ENCODE data around the gene ARIH2. TPM values are rescaled to one million over a fixed set of nuclear protein-coding genes. Genes with fewer than 3 reads are reported as not detected.

ARIH2 gene
- polyA plus RNA-seq, 1 donor from 2014 or later, result 153 TPM

- Histone ChIP-seq H2AFZ (ENCODE audit: low read depth, low read length) (no peak overlapping the region), H3K36me3 (ENCODE audit: insufficient read depth, low read length) (peaks cover 15% of the 10 kb centered on the region), H3K9me3 (ENCODE audit: low read length) (no peaks in the 10 kb centered on the region), H3K4me2 (ENCODE audit: low read length) (no peak overlapping the region), H3K27ac (ENCODE audit: low read length) (no peak overlapping the region), H3F3A (ENCODE audit: insufficient read depth, low read length, poor library complexity, severe bottlenecking) (no peaks in the 10 kb centered on the region), H3K27me3 (ENCODE audit: insufficient read depth, low read depth, low read length) (no peaks in the 10 kb centered on the region), H3K9ac (ENCODE audit: low read length) (no peak overlapping the region), H3K9me2 (ENCODE audit: insufficient read depth, low read length) (no peaks in the 10 kb centered on the region), H3K4me3 (ENCODE audit: low read length) (no peak overlapping the region), H3K79me2 (replicated peaks; ENCODE audit: insufficient read depth, low read length) (peaks cover 47% of the 10 kb centered on the region), H4K20me1 (ENCODE audit: insufficient read depth) (no peaks in the 10 kb centered on the region)
- no peak for TF ChIP-seq RAD21 (conservative IDR thresholded peaks at IDR 0.05)
- no peak for TF ChIP-seq EP300 (conservative IDR thresholded peaks at IDR 0.05; ENCODE audit: poor library complexity, severe bottlenecking)
- TF ChIP-seq MXI1 (conservative IDR thresholded peaks at IDR 0.05; ENCODE audit: poor library complexity, severe bottlenecking), result no peak
- TF ChIP-seq, protein P1, sequence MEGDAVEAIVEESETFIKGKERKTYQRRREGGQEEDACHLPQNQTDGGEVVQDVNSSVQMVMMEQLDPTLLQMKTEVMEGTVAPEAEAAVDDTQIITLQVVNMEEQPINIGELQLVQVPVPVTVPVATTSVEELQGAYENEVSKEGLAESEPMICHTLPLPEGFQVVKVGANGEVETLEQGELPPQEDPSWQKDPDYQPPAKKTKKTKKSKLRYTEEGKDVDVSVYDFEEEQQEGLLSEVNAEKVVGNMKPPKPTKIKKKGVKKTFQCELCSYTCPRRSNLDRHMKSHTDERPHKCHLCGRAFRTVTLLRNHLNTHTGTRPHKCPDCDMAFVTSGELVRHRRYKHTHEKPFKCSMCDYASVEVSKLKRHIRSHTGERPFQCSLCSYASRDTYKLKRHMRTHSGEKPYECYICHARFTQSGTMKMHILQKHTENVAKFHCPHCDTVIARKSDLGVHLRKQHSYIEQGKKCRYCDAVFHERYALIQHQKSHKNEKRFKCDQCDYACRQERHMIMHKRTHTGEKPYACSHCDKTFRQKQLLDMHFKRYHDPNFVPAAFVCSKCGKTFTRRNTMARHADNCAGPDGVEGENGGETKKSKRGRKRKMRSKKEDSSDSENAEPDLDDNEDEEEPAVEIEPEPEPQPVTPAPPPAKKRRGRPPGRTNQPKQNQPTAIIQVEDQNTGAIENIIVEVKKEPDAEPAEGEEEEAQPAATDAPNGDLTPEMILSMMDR (IDR thresholded peaks at IDR 0.05; ENCODE audit: poor library complexity, severe bottlenecking), result no peak
- TF ChIP-seq EZH2 (IDR thresholded peaks at IDR 0.05; ENCODE audit: borderline replicate concordance, insufficient read depth, low read length, poor library complexity, severe bottlenecking), result no peak
- no peak for TF ChIP-seq POLR2AphosphoS5 (IDR thresholded peaks at IDR 0.05)
- TF ChIP-seq, protein P2, sequence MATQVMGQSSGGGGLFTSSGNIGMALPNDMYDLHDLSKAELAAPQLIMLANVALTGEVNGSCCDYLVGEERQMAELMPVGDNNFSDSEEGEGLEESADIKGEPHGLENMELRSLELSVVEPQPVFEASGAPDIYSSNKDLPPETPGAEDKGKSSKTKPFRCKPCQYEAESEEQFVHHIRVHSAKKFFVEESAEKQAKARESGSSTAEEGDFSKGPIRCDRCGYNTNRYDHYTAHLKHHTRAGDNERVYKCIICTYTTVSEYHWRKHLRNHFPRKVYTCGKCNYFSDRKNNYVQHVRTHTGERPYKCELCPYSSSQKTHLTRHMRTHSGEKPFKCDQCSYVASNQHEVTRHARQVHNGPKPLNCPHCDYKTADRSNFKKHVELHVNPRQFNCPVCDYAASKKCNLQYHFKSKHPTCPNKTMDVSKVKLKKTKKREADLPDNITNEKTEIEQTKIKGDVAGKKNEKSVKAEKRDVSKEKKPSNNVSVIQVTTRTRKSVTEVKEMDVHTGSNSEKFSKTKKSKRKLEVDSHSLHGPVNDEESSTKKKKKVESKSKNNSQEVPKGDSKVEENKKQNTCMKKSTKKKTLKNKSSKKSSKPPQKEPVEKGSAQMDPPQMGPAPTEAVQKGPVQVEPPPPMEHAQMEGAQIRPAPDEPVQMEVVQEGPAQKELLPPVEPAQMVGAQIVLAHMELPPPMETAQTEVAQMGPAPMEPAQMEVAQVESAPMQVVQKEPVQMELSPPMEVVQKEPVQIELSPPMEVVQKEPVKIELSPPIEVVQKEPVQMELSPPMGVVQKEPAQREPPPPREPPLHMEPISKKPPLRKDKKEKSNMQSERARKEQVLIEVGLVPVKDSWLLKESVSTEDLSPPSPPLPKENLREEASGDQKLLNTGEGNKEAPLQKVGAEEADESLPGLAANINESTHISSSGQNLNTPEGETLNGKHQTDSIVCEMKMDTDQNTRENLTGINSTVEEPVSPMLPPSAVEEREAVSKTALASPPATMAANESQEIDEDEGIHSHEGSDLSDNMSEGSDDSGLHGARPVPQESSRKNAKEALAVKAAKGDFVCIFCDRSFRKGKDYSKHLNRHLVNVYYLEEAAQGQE (IDR thresholded peaks at IDR 0.05; ENCODE audit: borderline replicate concordance), result no peak
- TF ChIP-seq TAF1 (IDR thresholded peaks at IDR 0.05; ENCODE audit: low read depth), result no peak
- no peak for TF ChIP-seq SMC3 (conservative IDR thresholded peaks at IDR 0.05; ENCODE audit: poor library complexity)
Observed at GRCh38 chr3:48927928-48928327, 9.3 kb downstream of the ARIH2 start.

GRCh38 chr3:48928679-48929078 lies 10.0 kb downstream of the ARIH2 start:
- H3K9me3 ChIP-seq (ENCODE audit: low read length), result no peaks in the 10 kb centered on the region
- no peak overlapping the region for H3K4me2 ChIP-seq (ENCODE audit: low read length)
- no peak overlapping the region for H2AFZ ChIP-seq (ENCODE audit: low read depth, low read length)
- no peak overlapping the region for H3K4me3 ChIP-seq (ENCODE audit: low read length)
- peaks cover 15% of the 10 kb centered on the region for H3K36me3 ChIP-seq (ENCODE audit: insufficient read depth, low read length)
- no peak for TF ChIP-seq SMC3 (conservative IDR thresholded peaks at IDR 0.05; ENCODE audit: poor library complexity)
- TF ChIP-seq MXI1 (conservative IDR thresholded peaks at IDR 0.05; ENCODE audit: poor library complexity, severe bottlenecking), result no peak
- no peak for TF ChIP-seq POLR2AphosphoS5 (IDR thresholded peaks at IDR 0.05)
- no peak for TF ChIP-seq RAD21 (conservative IDR thresholded peaks at IDR 0.05)
- TF ChIP-seq, protein P2 (IDR thresholded peaks at IDR 0.05; ENCODE audit: borderline replicate concordance), result no peak
- TF ChIP-seq, protein P1 (IDR thresholded peaks at IDR 0.05; ENCODE audit: poor library complexity, severe bottlenecking), result no peak
- TF ChIP-seq EP300 (conservative IDR thresholded peaks at IDR 0.05; ENCODE audit: poor library complexity, severe bottlenecking), result no peak
- H3K9me2 ChIP-seq (ENCODE audit: insufficient read depth, low read length), result no peaks in the 10 kb centered on the region
- no peak overlapping the region for H3K27ac ChIP-seq (ENCODE audit: low read length)
- H4K20me1 ChIP-seq (ENCODE audit: insufficient read depth), result no peaks in the 10 kb centered on the region
- H3K27me3 ChIP-seq (ENCODE audit: insufficient read depth, low read depth, low read length), result no peaks in the 10 kb centered on the region
- H3F3A ChIP-seq (ENCODE audit: insufficient read depth, low read length, poor library complexity, severe bottlenecking), result no peaks in the 10 kb centered on the region
- peaks cover 43% of the 10 kb centered on the region for H3K79me2 ChIP-seq (replicated peaks; ENCODE audit: insufficient read depth, low read length)
- H3K9ac ChIP-seq (ENCODE audit: low read length), result no peak overlapping the region
